Measurements from ENCODE around the gene XRCC3. TPM values are rescaled to one million over a fixed set of nuclear protein-coding genes. Genes with fewer than 3 reads are reported as not detected.

XRCC3 gene
- total and polyA plus RNA-seq, 4 donors, result 1.7 to 14.1 (median 2.8) TPM

DNA sequence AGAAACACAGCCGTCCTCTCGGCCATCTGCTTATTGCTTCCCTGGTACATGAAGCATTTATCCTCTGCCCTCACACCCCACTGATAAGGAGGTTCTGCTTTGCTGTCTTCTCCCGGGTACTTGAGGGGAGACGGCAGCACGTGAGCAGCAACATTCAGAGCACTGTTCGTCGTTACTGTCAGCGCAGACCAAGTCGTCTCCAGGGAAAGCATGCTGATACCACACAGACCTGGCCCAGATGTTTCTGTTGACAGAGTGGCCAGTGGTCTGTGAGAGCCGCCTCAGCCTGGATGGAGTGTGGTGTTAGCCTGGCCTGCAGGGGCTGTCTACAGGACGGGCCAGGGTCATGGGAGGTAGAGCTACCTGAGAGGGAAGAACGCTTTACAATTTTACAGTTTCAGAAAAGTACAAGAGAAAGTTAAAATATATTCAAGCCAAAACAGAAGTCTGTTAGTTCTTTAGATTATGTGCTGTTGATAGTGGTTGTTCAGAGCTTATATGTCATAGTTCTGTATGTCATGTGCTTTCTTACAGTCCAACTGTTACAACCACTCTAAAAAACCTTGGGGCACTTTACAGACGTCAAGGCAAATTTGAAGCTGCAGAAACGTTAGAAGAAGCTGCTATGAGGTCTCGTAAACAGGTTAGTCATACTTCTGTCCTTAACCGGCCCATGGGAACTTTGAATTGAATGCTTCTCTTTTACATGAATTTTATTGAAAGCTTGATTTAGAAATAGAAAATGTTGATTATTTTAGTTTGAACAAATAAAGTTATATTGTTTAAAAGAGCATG lies 38.2 kb downstream of the XRCC3 start:
- Histone ChIP-seq H3K9ac (ENCODE audit: low read depth in 1 of 2, low read length in 2 of 2) (no peak overlapping the region), H3K4me1 (ENCODE audit: control insufficient read depth in 4 of 4, insufficient read depth in 4 of 4, low read length in 3 of 4) (no peaks in the 10 kb centered on the region), H3K27ac (ENCODE audit: low read depth in 1 of 2, low read length in 2 of 2) (no peak overlapping the region), H3K9me3 (ENCODE audit: control insufficient read depth in 4 of 4, low read length in 3 of 4) (no peaks in the 10 kb centered on the region), H3K36me3 (ENCODE audit: control insufficient read depth in 4 of 4, insufficient read depth in 3 of 4, low read depth in 1 of 4, low read length in 3 of 4) (peaks cover 8 to 83% (median 72%) of the 10 kb centered on the region in 4 donors), H3K4me3 (ENCODE audit: low read depth in 1 of 3, low read length in 3 of 3) (no peak overlapping the region), H3K27me3 (ENCODE audit: control insufficient read depth in 4 of 4, insufficient read depth in 4 of 4, low read length in 3 of 4) (no peaks in the 10 kb centered on the region)
- WGBS, result 84% methylated on average over 16 of the region's 16 CpGs
- no peak for DNase-seq (ENCODE audit: low spot score)
- TF ChIP-seq, protein P1, sequence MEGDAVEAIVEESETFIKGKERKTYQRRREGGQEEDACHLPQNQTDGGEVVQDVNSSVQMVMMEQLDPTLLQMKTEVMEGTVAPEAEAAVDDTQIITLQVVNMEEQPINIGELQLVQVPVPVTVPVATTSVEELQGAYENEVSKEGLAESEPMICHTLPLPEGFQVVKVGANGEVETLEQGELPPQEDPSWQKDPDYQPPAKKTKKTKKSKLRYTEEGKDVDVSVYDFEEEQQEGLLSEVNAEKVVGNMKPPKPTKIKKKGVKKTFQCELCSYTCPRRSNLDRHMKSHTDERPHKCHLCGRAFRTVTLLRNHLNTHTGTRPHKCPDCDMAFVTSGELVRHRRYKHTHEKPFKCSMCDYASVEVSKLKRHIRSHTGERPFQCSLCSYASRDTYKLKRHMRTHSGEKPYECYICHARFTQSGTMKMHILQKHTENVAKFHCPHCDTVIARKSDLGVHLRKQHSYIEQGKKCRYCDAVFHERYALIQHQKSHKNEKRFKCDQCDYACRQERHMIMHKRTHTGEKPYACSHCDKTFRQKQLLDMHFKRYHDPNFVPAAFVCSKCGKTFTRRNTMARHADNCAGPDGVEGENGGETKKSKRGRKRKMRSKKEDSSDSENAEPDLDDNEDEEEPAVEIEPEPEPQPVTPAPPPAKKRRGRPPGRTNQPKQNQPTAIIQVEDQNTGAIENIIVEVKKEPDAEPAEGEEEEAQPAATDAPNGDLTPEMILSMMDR (IDR thresholded peaks at IDR 0.05; ENCODE audit: low read depth, low read length, missing input control), result no peak
- no peak for TF ChIP-seq NR2F2 (IDR thresholded peaks at IDR 0.05)
- TF ChIP-seq, protein P2, sequence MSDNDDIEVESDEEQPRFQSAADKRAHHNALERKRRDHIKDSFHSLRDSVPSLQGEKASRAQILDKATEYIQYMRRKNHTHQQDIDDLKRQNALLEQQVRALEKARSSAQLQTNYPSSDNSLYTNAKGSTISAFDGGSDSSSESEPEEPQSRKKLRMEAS (IDR thresholded peaks at IDR 0.05), result no peak
- no peak for TF ChIP-seq JUND (IDR thresholded peaks at IDR 0.05)
- TF ChIP-seq HNF4G (IDR thresholded peaks at IDR 0.05), result no peak
- no peak for TF ChIP-seq TAF1 (conservative IDR thresholded peaks at IDR 0.05)
- no peak for TF ChIP-seq YY1 (IDR thresholded peaks at IDR 0.05)
- TF ChIP-seq RAD21 (IDR thresholded peaks at IDR 0.05), result no peak
- no peak for TF ChIP-seq RXRA (IDR thresholded peaks at IDR 0.05)
- no peak for TF ChIP-seq FOXA1 (IDR thresholded peaks at IDR 0.05)
- no peak for TF ChIP-seq SP1 (IDR thresholded peaks at IDR 0.05)
- TF ChIP-seq HNF4A (conservative IDR thresholded peaks at IDR 0.05), result no peak

DNA sequence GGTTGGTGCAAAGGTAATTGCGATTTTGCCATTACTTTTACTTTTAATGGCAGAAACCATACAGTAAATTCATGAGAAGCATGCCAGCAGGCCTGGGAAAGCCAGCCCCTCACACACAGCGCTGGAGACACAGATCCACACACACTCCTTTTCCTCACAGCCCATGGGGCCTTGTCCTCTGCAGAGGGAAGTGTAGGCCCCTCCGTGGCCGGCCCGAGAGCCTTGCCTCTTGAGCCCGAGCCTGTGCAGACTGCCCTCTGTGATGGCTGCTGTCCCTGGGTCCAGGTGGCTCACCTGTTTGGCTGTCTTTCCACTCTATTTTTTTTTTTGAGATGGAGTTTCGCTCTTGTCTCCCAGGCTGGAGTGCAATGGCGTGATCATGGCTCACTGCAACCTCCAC lies 39.3 kb downstream of the XRCC3 start:
- TF ChIP-seq, protein P3, sequence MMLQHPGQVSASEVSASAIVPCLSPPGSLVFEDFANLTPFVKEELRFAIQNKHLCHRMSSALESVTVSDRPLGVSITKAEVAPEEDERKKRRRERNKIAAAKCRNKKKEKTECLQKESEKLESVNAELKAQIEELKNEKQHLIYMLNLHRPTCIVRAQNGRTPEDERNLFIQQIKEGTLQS (IDR thresholded peaks at IDR 0.05), result no peak
- TF ChIP-seq, protein P1 (IDR thresholded peaks at IDR 0.05; ENCODE audit: low read depth, low read length, missing input control), result no peak
- TF ChIP-seq RXRA (IDR thresholded peaks at IDR 0.05) (no peak), FOXA1 (IDR thresholded peaks at IDR 0.05) (no peak), TAF1 (conservative IDR thresholded peaks at IDR 0.05) (no peak)
- TF ChIP-seq, protein P4, sequence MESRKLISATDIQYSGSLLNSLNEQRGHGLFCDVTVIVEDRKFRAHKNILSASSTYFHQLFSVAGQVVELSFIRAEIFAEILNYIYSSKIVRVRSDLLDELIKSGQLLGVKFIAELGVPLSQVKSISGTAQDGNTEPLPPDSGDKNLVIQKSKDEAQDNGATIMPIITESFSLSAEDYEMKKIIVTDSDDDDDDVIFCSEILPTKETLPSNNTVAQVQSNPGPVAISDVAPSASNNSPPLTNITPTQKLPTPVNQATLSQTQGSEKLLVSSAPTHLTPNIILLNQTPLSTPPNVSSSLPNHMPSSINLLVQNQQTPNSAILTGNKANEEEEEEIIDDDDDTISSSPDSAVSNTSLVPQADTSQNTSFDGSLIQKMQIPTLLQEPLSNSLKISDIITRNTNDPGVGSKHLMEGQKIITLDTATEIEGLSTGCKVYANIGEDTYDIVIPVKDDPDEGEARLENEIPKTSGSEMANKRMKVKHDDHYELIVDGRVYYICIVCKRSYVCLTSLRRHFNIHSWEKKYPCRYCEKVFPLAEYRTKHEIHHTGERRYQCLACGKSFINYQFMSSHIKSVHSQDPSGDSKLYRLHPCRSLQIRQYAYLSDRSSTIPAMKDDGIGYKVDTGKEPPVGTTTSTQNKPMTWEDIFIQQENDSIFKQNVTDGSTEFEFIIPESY (IDR thresholded peaks at IDR 0.05), result no peak
- no peaks in the 10 kb centered on the region for H3K9me3 ChIP-seq (ENCODE audit: control insufficient read depth in 4 of 4, low read length in 3 of 4)
- H3K27me3 ChIP-seq (ENCODE audit: control insufficient read depth in 4 of 4, insufficient read depth in 4 of 4, low read length in 3 of 4), result no peaks in the 10 kb centered on the region
- DNase-seq (ENCODE audit: low spot score), result no peak
- H3K4me1 ChIP-seq (ENCODE audit: control insufficient read depth in 4 of 4, insufficient read depth in 4 of 4, low read length in 3 of 4), result no peaks in the 10 kb centered on the region
- no peak overlapping the region for H3K4me3 ChIP-seq (ENCODE audit: low read depth in 1 of 3, low read length in 3 of 3)
- H3K27ac ChIP-seq (ENCODE audit: low read depth in 1 of 2, low read length in 2 of 2), result no peak overlapping the region
- WGBS, result 95% methylated on average over 8 of the region's 8 CpGs
- H3K9ac ChIP-seq (ENCODE audit: low read depth in 1 of 2, low read length in 2 of 2), result no peak overlapping the region
- H3K36me3 ChIP-seq (ENCODE audit: control insufficient read depth in 4 of 4, insufficient read depth in 3 of 4, low read depth in 1 of 4, low read length in 3 of 4), result peaks cover 9 to 91% (median 76%) of the 10 kb centered on the region in 4 donors

Measured in liver (tissue), 9 donors.